ENCODE data around the gene CACNB4. TPM values are rescaled to one million over a fixed set of nuclear protein-coding genes. Genes with fewer than 3 reads are reported as not detected.
A peak's percentile ranks its signal among the peaks of the same experiment; 100 is the strongest.
"Not testable (repeated sequence)": the region's sequence is repeated elsewhere in the genome, so short reads cannot be mapped to it uniquely, and the experiment has no call there.

The CACNB4 gene
- total and polyA plus RNA-seq, 2 donors: 4.8 to 33.9 TPM

- Histone ChIP-seq H3K4me1 (ENCODE audit: insufficient read depth) (no peaks in the 10 kb centered on the region), H3K36me3 (ENCODE audit: insufficient read depth) (no peaks in the 10 kb centered on the region), H3K4me3 (ENCODE audit: low read depth, low read length) (peak overlapping the region; percentile 63), H3K27ac (ENCODE audit: low read depth) (no peak overlapping the region)
- no peak for DNase-seq (ENCODE audit: extremely low spot score)
- WGBS: 20% methylated on average over 19 of the region's 19 CpGs
These were observed 665 bp upstream of the CACNB4 start for GRCh38 chr2:152099367-152100050.

- no peaks in the 10 kb centered on the region for H3K4me1 ChIP-seq (ENCODE audit: insufficient read depth)
- under 1% methylated on average over 52 of the region's 52 CpGs for WGBS
- no peaks in the 10 kb centered on the region for H3K36me3 ChIP-seq (ENCODE audit: insufficient read depth)
- H3K4me3 ChIP-seq (ENCODE audit: low read depth, low read length): peak overlapping the region; percentile 63
- peak; percentile 13 for DNase-seq (ENCODE audit: extremely low spot score)
- no peak overlapping the region for H3K27ac ChIP-seq (ENCODE audit: low read depth)
These were observed 896 bp downstream of the CACNB4 start for GRCh38 chr2:152097801-152098495.

GRCh38 chr2:152097290-152097800 is 1.5 kb downstream of the CACNB4 start:
- no peak for DNase-seq (ENCODE audit: extremely low spot score)
- WGBS: 10% methylated on average over 13 of the region's 13 CpGs

GRCh38 chr2:152095146-152095545 is 3.7 kb downstream of the CACNB4 start:
- H3K4me3 ChIP-seq (ENCODE audit: low read depth, low read length): no peak overlapping the region
- H3K36me3 ChIP-seq (ENCODE audit: insufficient read depth): no peaks in the 10 kb centered on the region
- WGBS: 86% methylated on average over 1 of the region's 1 CpG
- no peaks in the 10 kb centered on the region for H3K4me1 ChIP-seq (ENCODE audit: insufficient read depth)
- DNase-seq (ENCODE audit: extremely low spot score): no peak
- H3K27ac ChIP-seq (ENCODE audit: low read depth): no peak overlapping the region

More at GRCh38 chr2:152097290-152097800, 1.5 kb downstream of the CACNB4 start:
- Histone ChIP-seq H3K36me3 (ENCODE audit: insufficient read depth) (no peaks in the 10 kb centered on the region), H3K4me3 (ENCODE audit: low read depth, low read length) (peak overlapping the region; percentile 63), H3K4me1 (ENCODE audit: insufficient read depth) (no peaks in the 10 kb centered on the region), H3K27ac (ENCODE audit: low read depth) (no peak overlapping the region)

- WGBS: 96% methylated on average over 2 of the region's 2 CpGs
- Histone ChIP-seq H3K27ac (ENCODE audit: low read depth) (no peak overlapping the region), H3K36me3 (ENCODE audit: insufficient read depth) (no peaks in the 10 kb centered on the region), H3K4me1 (ENCODE audit: insufficient read depth) (no peaks in the 10 kb centered on the region), H3K4me3 (ENCODE audit: low read depth, low read length) (no peak overlapping the region)
- no peak for DNase-seq (ENCODE audit: extremely low spot score)
These were observed 4.8 kb downstream of the CACNB4 start for GRCh38 chr2:152094014-152094413.

- H3K27ac ChIP-seq (ENCODE audit: low read depth): no peak overlapping the region
- WGBS: 51% methylated on average over 2 of the region's 2 CpGs
- no peak for DNase-seq (ENCODE audit: extremely low spot score)
- no peaks in the 10 kb centered on the region for H3K36me3 ChIP-seq (ENCODE audit: insufficient read depth)
- H3K4me3 ChIP-seq (ENCODE audit: low read depth, low read length): no peak overlapping the region
- no peaks in the 10 kb centered on the region for H3K4me1 ChIP-seq (ENCODE audit: insufficient read depth)
These were observed 5.4 kb downstream of the CACNB4 start for GRCh38 chr2:152093464-152093863.

- no peak overlapping the region for H3K4me3 ChIP-seq (ENCODE audit: low read depth, low read length)
- 95% methylated on average over 2 of the region's 2 CpGs for WGBS
- no peaks in the 10 kb centered on the region for H3K4me1 ChIP-seq (ENCODE audit: insufficient read depth)
- no peak overlapping the region for H3K27ac ChIP-seq (ENCODE audit: low read depth)
- DNase-seq (ENCODE audit: extremely low spot score): no peak
- no peaks in the 10 kb centered on the region for H3K36me3 ChIP-seq (ENCODE audit: insufficient read depth)
These were observed 6.7 kb downstream of the CACNB4 start for GRCh38 chr2:152092095-152092494.

GRCh38 chr2:152090726-152091125 is 8.1 kb downstream of the CACNB4 start:
- 94% methylated on average over 4 of the region's 4 CpGs for WGBS
- H3K36me3 ChIP-seq (ENCODE audit: insufficient read depth); DNase-seq (ENCODE audit: extremely low spot score); H3K4me1 ChIP-seq (ENCODE audit: insufficient read depth); H3K27ac ChIP-seq (ENCODE audit: low read depth); H3K4me3 ChIP-seq (ENCODE audit: low read depth, low read length): not testable (repeated sequence)

GRCh38 chr2:152089238-152089637 is 9.6 kb downstream of the CACNB4 start:
- 79% methylated on average over 2 of the region's 2 CpGs for WGBS
- H3K4me1 ChIP-seq (ENCODE audit: insufficient read depth): no peaks in the 10 kb centered on the region
- no peak for DNase-seq (ENCODE audit: extremely low spot score)
- no peaks in the 10 kb centered on the region for H3K36me3 ChIP-seq (ENCODE audit: insufficient read depth)
- H3K27ac ChIP-seq (ENCODE audit: low read depth): no peak overlapping the region
- no peak overlapping the region for H3K4me3 ChIP-seq (ENCODE audit: low read depth, low read length)

GRCh38 chr2:152088006-152088405 is 10.8 kb downstream of the CACNB4 start:
- Histone ChIP-seq H3K36me3 (ENCODE audit: insufficient read depth) (no peaks in the 10 kb centered on the region), H3K27ac (ENCODE audit: low read depth) (no peak overlapping the region)
- no peak for DNase-seq (ENCODE audit: extremely low spot score)

GRCh38 chr2:152086231-152086630 is 12.6 kb downstream of the CACNB4 start:
- DNase-seq (ENCODE audit: extremely low spot score): no peak
- Histone ChIP-seq H3K36me3 (ENCODE audit: insufficient read depth) (no peaks in the 10 kb centered on the region), H3K4me1 (ENCODE audit: insufficient read depth) (no peaks in the 10 kb centered on the region)

More at GRCh38 chr2:152088006-152088405, 10.8 kb downstream of the CACNB4 start:
- WGBS: 90% methylated on average over 3 of the region's 3 CpGs
- no peak overlapping the region for H3K4me3 ChIP-seq (ENCODE audit: low read depth, low read length)
- H3K4me1 ChIP-seq (ENCODE audit: insufficient read depth): no peaks in the 10 kb centered on the region

GRCh38 chr2:152084076-152084475 is 14.8 kb downstream of the CACNB4 start:
- DNase-seq (ENCODE audit: extremely low spot score): no peak
- Histone ChIP-seq H3K36me3 (ENCODE audit: insufficient read depth) (no peaks in the 10 kb centered on the region), H3K4me1 (ENCODE audit: insufficient read depth) (no peaks in the 10 kb centered on the region), H3K27ac (ENCODE audit: low read depth) (no peak overlapping the region), H3K4me3 (ENCODE audit: low read depth, low read length) (no peak overlapping the region)
- WGBS: 89% methylated on average over 6 of the region's 6 CpGs

More at GRCh38 chr2:152086231-152086630, 12.6 kb downstream of the CACNB4 start:
- 98% methylated on average over 2 of the region's 2 CpGs for WGBS
- Histone ChIP-seq H3K4me3 (ENCODE audit: low read depth, low read length) (no peak overlapping the region), H3K27ac (ENCODE audit: low read depth) (no peak overlapping the region)

GRCh38 chr2:152083202-152083875 is 15.5 kb downstream of the CACNB4 start:
- Histone ChIP-seq H3K4me3 (ENCODE audit: low read depth, low read length) (no peak overlapping the region), H3K27ac (ENCODE audit: low read depth) (no peak overlapping the region), H3K4me1 (ENCODE audit: insufficient read depth) (no peaks in the 10 kb centered on the region), H3K36me3 (ENCODE audit: insufficient read depth) (no peaks in the 10 kb centered on the region)
- WGBS: 80% methylated on average over 6 of the region's 6 CpGs
- DNase-seq (ENCODE audit: extremely low spot score): no peak
